Fibroblast of gingiva (primary cell): ENCODE data around the gene PGBD2.
"Not testable (repeated sequence)": the region's sequence is repeated elsewhere in the genome, so short reads cannot be mapped to it uniquely, and the experiment has no call there.

Source experiments
- DNase-seq: peaks from one replicate; pipeline ENCODE4 v3.0.0-alpha.2; 2011; ENCODE audit warnings: low read depth

Gene PGBD2, protein sequence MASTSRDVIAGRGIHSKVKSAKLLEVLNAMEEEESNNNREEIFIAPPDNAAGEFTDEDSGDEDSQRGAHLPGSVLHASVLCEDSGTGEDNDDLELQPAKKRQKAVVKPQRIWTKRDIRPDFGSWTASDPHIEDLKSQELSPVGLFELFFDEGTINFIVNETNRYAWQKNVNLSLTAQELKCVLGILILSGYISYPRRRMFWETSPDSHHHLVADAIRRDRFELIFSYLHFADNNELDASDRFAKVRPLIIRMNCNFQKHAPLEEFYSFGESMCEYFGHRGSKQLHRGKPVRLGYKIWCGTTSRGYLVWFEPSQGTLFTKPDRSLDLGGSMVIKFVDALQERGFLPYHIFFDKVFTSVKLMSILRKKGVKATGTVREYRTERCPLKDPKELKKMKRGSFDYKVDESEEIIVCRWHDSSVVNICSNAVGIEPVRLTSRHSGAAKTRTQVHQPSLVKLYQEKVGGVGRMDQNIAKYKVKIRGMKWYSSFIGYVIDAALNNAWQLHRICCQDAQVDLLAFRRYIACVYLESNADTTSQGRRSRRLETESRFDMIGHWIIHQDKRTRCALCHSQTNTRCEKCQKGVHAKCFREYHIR

DNA sequence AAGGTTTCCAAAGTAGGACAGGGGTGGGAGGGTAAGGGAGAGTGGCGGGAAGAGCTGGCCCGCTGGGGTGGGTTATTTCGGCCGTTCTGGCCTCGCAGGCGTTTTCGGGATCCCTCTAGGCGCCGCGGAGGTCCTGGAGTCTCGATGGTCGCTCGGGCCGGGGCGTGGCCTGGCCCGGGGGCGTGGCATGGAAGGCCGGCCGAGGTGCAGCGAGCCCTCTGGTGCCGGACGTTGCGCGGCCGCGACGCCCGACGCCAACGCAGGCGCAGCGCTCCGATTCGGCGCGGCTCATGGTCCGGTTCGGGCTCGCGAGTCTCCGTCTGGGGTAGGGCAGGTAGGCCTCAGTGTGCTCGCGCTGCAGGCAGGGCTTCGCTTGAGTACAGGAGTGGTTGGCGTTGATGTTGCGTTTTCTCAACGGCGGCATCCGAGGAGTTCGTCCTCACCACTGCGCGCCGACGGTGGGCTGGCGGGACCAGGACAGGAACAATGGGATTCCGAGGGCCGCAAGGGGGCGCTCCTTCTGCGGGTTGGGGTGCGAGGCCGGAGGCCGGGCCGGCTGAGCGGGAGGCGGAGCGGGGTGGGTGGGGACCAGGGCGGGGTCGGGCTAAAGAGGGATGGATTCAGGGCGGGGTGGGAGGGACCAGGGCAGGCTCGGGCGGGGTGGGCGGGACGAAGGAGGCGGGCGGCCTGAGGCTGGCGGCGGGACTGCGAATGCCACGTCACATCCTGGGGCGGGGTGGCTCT is at the start of gene PGBD2:
Gene PGBD2 (plus strand): TSS at position 227 of the 744 bp plus-strand sequence. CDS start 7,628 bp downstream, outside the sequence.
- peak; percentile 92 for DNase-seq

DNA sequence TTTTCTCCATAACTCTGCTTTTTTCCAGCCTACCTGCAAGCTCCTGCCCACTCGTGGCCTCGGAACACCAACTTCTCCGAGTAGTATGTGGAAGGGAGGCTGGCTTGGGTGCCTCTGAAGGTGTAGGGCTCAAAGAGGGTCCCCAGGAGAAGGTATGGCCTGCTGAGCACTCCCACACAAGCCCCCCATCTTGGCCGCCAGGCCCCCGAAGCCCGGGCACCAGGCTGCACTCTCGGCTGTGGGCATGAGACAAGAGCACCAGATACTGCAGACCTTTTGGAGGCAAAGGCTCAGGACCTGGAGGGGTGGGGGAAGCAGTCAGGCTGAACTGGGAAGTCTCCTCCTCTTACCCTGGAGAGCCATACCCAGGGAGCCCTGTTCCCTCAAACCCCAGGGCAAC is 48.8 kb upstream of the PGBD2 start:
- DNase-seq, result no peak

DNA sequence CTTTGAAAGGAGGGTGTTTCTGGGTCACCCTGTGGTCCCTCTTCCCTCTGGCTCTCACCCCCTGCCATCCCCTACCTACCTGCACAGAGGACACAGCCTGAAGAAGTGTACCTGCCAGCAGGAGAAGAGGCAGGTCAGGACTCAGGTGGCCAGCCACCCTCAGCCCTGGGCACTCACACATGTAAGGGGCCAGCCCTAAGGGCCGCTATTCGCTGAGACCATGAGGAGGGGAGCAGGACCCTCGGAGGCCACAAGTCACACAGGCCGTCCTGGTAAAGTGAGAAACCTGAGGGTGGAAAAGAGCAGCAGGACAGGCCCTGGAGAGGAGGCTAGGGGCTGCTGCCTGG is 48.3 kb upstream of the PGBD2 start:
- no peak for DNase-seq

DNA sequence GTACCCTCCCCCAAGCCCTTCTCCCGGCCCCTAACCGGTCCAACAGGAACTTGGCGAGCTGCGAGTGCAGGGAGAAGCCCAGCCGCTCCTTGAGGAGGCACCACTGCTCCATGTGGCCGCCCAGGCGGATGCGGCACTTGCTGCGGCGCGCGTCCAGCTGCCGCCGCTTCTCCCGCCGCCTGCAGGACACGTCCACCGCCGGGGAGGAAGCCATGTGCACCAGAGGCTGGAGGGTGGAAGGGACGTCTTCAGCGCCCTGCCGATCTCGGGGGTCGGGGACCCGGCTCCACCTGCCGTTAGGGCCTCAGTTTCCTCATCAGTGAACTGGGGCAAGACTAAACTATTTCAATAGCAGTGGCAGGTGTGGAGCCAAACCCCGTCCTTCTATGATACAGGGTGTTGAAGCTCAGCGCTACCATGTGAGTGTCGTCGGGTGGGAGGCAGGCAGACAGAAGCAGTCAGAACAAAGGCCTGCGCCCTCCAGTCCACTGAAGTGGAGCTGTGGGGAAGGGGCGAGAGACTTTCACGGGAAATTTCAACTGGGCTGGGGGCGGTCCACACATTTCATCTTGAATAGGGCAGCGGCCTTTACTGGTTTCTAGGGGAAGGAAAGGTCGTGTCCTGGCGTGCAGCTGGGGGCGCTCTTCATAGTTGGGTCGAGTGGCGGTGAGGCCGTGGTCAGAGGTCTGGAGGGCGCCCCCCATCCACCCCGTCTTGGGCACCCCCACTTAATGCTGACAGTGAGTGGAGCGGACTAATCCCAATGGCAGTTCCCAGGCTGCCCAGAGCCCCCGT is 47.7 kb upstream of the PGBD2 start:
- DNase-seq, result peak; percentile 64

DNA sequence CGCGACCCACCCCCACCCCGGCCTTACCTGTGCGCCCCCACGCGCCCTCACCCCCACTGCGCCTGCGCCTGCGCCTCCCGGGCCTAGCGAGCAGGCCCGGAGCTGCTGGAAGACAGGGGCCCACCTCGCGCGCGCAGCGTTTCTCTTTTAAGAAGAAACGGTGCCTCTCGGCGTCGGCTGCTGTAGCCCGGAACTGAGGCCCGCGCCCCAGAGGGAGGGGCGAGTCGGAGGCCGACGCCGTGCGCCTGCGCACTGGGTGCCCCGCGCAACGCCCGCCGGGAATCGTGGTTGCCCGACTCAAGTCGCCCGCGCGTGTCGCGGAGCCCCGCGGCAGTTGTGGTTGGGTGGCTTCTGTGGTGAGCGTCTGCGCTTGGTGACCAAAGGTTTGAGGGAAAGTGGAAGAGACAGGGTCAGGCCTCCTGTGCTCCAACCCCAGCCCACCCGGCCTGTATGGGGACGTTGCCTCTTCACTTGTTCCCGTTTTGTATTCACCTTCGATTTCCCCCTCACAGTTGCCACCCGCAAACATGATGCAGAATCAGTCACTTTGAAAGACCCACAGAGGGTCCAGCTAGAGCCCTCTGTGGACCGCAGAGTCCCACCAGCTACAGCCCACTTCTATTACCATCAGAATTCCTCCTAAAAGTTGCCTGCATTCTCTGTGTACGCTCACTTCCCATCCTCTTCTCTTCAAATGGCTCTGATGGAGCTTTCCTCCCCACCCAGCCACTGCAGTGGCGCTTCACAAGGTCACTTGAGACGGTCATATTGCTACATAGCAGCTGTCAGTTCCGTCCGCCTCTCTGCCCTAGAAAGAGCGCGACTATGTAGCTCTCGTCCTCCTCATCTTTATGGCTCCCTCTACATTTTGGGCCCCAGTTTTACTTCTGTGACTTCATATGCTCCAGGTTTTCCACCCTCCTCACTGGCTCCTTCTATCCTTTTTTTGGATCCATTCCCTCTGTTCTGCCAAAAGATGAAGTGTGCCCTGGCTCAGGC is 46.8 kb upstream of the PGBD2 start, which contains the start of gene ZNF692:
Gene ZNF692 (minus strand): TSS at position 195 of the 999 bp plus-strand sequence. CDS start 776 bp downstream, outside the sequence.
- DNase-seq, result peak; percentile 97

DNA sequence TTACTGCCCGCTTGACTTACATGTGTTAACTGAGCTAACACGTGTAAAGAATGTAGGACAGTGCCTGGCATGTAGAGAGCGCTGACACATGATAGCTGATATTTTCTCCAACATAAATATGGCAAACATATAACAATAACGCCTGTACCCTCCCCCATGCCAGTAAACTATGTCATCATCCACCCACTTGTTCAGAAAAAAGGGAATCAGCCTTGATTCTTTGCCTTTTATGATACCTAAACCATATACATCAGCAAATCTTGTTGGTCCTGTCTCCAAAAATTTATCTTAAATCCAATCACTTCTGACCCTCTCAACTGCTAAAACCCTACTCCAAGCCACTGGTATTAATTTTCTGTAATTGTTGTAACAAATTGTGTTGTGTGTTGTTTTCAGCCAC is 46.0 kb upstream of the PGBD2 start:
- DNase-seq, result no peak

DNA sequence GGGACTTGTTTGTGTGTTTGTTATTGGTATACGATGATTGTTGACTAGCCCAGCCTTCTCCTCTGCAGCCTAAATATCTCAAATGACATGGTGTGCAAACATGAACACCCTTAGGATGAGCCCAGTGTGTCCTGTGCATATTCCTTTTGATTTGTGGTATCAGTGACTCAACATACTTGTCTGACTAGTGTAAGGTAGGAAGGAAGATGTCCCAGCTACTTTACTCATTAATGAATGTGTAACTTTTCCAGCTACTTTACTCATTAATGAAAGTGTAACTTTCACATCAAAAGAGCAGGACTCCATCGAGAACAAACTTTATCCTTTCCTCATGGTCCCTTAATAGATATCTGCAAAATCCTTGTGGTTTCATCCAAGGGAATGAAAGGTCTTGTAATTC is 44.4 kb upstream of the PGBD2 start:
- no peak for DNase-seq

DNA sequence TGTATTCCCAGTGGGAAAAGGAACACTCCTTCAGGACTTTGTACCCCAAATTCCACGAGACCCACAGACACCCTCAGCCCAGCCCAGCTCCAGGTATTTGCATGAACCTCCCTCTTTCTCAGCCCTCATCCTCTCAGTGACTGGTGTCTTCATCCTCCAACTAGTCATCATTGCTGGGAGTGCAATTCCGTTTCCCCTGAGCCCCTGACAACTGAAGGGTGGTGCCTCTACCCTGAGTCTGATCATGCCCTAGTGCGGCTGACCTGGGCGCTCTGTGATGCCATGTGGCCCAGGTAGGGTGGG is 43.4 kb upstream of the PGBD2 start:
- no peak for DNase-seq

DNA sequence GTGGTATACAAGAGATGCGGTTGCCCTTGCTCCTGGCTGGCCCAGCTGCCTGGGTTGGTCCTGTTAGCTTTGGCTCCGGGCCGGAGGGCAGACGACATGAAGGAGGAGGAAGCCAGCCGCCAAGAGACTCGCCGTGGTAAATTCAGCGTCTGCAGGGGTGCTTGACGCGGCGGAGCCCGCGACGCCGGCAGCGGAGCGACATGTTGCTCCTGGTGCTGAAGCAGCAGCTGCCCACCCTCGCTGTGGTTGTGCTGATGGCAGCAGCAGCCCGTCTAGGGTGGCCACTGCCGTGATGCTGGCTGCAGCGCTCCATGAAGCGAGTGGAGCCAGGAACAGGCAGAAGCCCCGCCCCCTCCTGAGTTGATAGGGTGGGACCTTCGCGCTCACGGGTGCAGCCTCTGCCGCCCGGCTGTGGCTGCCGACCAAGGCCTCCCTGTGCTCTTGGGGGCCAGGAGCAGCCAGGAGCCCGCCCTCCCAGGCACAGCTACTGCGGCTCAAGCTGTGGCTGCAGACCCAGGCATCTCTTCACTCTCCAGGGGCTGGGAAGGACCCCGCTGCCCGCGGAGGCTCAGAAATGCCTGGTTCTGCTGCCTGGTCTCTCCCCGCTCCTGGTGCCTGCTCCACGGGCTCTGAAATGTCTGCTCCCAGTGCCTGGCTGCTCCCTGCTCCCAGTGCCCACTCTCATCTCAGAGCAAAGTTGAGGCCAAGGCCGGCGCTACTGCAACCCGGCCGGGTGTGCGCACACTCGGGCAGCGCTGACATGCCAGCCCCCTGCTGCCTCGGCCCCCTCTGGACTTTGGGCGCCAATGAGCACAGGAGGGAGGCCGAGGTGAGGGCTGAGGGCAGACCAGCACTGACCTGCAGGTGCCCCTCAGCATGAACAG is 42.8 kb upstream of the PGBD2 start:
- peak; percentile 66 for DNase-seq

DNA sequence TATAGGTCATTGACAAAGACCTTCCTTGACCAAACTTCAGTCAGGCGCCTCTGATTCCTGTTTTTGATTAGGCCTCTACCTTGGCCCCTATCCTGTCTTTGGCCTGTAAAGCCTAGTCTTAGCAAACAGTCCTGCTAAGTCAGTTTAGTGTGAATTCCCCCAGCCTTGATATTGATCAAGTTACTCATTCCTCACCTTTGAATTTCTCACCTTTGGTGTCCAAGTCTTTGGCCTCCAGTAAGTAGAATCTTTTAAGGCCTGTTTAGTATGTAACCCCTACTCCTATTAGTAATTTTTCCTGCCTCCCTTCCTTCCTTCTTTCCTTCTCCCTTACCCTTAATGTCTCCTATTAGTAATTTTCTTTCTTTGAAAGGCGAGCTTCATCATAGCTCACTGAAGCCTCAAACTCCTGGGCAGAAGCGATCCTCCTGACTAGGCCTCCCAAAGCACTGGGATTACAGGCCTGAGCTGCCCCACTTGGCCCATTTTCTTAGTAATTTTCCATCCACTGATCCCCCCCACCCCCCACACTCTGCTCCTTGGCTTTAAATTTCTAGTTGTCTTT is 34.1 kb upstream of the PGBD2 start:
- no peak for DNase-seq

DNA sequence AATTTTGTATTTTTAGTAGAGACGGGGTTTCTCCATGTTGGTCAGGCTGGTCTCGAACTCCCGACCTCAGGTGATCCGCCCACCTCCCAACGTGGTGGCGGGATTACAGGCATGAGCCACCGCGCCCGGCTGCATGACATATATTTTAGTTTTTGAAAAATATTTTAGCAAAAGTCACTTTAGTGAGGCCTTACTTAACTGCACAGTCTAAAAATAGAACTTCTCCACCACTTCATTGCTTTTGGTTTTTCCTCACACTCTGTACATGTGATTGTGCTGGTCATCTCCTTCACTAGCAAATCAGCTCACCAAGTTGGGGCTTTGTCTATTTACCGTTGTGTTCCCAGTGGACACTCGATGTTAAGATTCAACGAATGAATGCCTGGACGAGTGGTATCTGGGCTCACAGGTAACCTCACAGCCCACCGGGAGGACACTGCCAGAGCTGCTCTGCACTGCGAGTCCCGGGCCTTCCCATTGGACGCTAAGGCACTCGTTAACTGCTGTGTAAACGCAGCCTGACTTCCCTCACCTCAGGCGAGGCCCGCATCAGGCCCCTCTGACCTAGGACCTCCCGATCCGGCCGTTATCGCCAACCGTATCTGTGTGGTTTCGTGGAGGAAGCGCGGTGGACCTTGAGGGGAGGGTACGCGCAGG is 33.2 kb upstream of the PGBD2 start:
- DNase-seq, result peak; percentile 45

DNA sequence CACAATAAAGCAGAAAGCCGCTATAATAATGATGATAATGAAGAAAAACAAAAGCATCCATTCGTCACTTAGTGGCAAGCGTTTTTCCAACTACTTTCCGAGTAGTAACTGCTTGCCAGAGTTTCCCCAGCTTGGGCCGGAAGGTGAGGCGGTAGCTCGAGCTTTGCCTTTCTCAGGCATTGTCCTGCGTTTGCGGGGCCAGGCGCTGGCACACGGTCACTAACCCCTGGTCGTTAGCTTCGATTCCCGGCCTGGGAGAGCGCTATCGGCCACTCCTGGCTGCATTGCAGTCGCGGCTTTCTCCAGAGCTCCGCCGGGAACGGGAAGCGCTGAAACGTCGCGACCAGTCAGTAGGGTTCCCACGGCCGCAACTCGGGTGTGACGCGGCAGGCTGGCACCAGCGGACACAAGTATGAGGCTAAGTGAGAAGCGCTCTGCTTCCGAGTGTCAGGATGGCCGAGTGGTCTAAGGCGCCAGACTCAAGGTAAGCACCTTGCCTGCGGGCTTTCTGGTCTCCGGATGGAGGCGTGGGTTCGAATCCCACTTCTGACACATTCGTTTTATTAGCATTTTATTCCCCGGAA is 32.5 kb upstream of the PGBD2 start:
- DNase-seq, result peak; percentile 96

DNA sequence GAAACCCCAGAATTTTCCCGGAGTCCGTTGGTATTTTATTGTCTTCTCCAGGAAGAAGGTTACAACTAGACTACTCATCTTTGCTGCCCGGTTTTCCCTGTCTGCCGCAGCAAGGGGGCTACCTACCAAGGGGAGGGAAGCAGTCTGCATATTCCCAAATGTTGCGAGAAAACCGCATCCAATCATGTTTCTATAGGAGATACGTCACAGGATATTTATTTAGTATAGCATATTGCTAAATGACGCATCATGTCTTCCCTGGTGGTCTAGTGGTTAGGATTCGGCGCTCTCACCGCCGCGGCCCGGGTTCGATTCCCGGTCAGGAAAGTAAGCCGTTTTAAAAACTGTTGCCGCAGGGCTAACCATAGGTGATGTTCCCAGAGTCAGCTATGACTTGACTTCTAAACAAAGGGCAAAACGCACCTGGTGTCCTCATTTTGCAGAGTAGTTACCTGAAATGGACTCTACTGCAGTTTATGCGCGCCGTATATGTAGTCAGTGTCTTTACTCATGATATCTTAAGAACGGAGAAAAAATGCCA is 32.0 kb upstream of the PGBD2 start:
- DNase-seq, result no peak

DNA sequence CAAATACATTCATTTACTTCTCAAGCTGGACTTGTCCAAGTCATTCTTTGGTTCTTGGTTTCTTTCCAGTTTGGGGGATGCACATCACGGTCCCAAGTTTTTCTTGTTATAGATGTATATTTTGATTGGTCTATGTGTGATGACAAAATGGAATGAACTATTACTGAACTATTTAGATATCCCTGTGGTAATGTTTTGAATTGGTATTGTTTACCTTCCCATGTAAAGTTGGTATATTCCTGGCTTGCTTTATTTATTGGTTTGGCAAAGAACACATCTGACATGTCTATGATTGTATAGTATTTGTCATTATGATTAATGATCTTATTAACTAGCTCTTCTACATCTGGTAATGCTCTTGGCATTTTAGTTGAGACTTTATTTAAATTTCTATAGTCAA is 24.8 kb upstream of the PGBD2 start:
- DNase-seq, result no peak

DNA sequence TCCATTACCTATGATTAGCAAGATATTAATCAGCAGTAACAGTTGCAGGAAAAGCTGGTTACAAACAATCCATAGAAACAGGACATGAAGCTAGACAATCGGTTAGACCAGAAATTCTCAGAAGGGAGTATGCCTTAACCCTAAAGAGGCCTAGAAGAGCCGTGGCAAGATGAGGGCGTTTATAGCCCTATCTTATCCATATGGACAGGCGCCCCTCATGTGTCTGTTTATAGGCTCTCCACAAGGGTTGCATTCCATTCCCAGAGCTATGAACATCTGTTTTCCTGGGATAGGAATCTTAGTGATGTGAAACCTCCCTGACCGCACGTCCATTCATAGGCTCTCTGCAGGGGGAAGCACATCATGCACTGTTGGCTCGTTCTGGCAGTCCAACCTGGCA is 23.6 kb upstream of the PGBD2 start:
- DNase-seq, result not testable (repeated sequence)

DNA sequence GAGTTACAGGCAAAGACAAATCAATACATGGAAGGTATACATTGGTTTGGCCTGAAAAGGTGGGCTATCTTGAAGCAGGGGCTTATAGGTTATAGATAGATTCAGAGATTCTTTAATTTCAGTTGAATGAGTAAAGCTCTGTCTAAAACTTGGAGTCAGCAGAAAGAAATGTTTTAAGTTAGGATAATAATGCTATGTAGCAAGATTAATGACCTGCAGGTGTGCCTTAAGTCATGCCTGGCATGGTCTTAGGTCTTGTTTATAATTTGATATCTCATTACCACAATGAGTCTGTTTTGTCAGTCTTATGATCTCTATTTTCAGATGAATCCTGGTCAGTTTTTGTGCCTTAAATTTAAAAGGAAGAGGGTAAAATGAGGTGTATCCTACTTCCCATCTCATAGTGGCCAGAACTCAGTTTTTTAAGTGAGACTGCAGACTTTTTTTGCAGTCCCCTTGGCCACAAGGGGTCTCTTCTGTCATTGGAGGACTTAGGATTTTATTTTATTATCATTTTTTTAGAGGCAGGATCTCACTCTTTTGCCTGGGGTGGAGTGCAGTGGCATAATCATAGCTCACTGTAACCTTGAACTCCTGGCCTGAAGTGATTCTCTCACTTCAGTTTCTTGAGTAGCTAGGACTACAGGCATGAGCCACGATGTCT is 21.3 kb upstream of the PGBD2 start:
- DNase-seq, result peak; percentile 14

DNA sequence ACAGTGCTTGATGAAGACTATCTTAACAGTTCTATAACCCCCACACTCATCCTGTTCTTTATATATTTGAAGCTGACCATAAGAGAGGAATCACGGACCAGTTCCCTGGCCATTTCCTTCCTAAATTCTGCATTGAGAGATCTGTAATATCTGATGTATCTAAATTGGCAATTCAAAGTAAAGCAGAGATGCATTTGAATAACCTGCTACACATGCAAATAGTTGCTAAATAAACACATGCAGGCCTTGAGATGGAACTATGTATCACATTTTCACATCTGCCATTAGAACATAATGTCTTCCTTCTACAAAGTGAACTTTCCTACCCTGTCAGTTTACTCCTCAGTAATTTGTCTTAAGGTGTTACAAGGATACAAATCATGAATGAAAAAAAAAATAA is 20.4 kb upstream of the PGBD2 start:
- DNase-seq, result no peak
